Peyer's patch (tissue), 4 donors: ENCODE results near the gene RAPGEFL1. TPM values are rescaled to one million over a fixed set of nuclear protein-coding genes. Genes with fewer than 3 reads are reported as not detected.
"Not testable (repeated sequence)": the region's sequence is repeated elsewhere in the genome, so short reads cannot be mapped to it uniquely, and the experiment has no call there.

Experiments used
- DNase-seq, 3 donors: peaks; one replicate each; pipeline ENCODE4 v3.0.0-alpha.2; 2017 to 2019
- H3K27ac ChIP-seq, 4 donors: fragments of 200-600 bp; sonication (generic); one replicate each; pipeline ENCODE4 v1.5.1; 2016 to 2019
- H3K27me3 ChIP-seq, 2 donors: fragments of 200-600 bp; sonication (generic); one replicate each; pipeline ENCODE4 v1.5.1; 2019
- H3K36me3 ChIP-seq, 3 donors: fragments of 200-600 bp; sonication (generic); one replicate each; pipeline ENCODE4 v1.5.1; 2016 to 2019
- H3K4me1 ChIP-seq, 4 donors: fragments of 200-600 bp; sonication (generic); one replicate each; pipeline ENCODE4 v1.5.1; 2016 to 2019
- H3K4me3 ChIP-seq, 4 donors: fragments of 200-600 bp; sonication (generic); 1 replicate in 3 of 4; 2 replicates in 1 of 4; pipeline ENCODE4 v1.5.1; 2016 to 2019; ENCODE audit warnings: mild to moderate bottlenecking in 1 of 4
- H3K9me3 ChIP-seq, 4 donors: fragments of 200-600 bp; sonication (generic); one replicate each; pipeline ENCODE4 v1.5.1; 2016 to 2019; ENCODE audit warnings: mild to moderate bottlenecking in 1 of 4
- CTCF ChIP-seq, 6 experiments: fragments of 450-650 bp in 4 of 6; fragments of 200-600 bp in 2 of 6; sonication (generic) in 1 of 6; IDR thresholded peaks; one replicate each; pipeline ENCODE4 v1.5.1; 2017 to 2019; ENCODE audit warnings: antibody characterized with exemption in 6 of 6, mild to moderate bottlenecking in 3 of 6, moderate library complexity in 1 of 6
- POLR2A ChIP-seq, 2 donors: fragments of 450-650 bp; IDR thresholded peaks; one replicate each; pipeline ENCODE4 v1.5.1; 2017; ENCODE audit warnings: antibody characterized with exemption in 2 of 2, mild to moderate bottlenecking in 2 of 2, moderate library complexity in 2 of 2
- total RNA-seq, 4 donors: library from RNA; depleted of rRNA; stranded (reverse); fragments of >200 nt; gene quantifications; one replicate each; pipeline ENCODE4 v1.1.0, GENCODE V29; 2016

RAPGEFL1 gene
- total RNA-seq, 4 donors from 2014 or later, result 56.9 to 317 (median 207) TPM

- TF ChIP-seq CTCF (IDR thresholded peaks at IDR 0.05) (no peak), POLR2A (IDR thresholded peaks at IDR 0.05) (no peak)
- H3K4me3 ChIP-seq, result no peak overlapping the region
- H3K9me3 ChIP-seq, result no peaks in the 10 kb centered on the region
- H3K27ac ChIP-seq, result no peak overlapping the region
- peaks cover 0 to 13% (median 0%) of the 10 kb centered on the region in 3 donors for H3K36me3 ChIP-seq
- H3K4me1 ChIP-seq, result peaks cover 0 to 3% (median 0%) of the 10 kb centered on the region in 4 donors
- DNase-seq, result no peak
- H3K27me3 ChIP-seq, result no peaks in the 10 kb centered on the region
These were observed 20.3 kb downstream of the RAPGEFL1 start for GRCh38 chr17:40197550-40197949.

GRCh38 chr17:40197965-40198456 lies 20.7 kb downstream of the RAPGEFL1 start:
- not testable (repeated sequence) for H3K9me3 ChIP-seq, H3K27me3 ChIP-seq, H3K4me1 ChIP-seq, H3K4me3 ChIP-seq, DNase-seq, H3K27ac ChIP-seq, H3K36me3 ChIP-seq

- Histone ChIP-seq H3K4me1 (peaks cover 0 to 6% (median 0%) of the 10 kb centered on the region in 4 donors), H3K27ac (no peak overlapping the region), H3K4me3 (no peak overlapping the region), H3K9me3 (no peaks in the 10 kb centered on the region), H3K27me3 (no peaks in the 10 kb centered on the region), H3K36me3 (peaks cover 0 to 3% (median 0%) of the 10 kb centered on the region in 3 donors)
- TF ChIP-seq POLR2A (IDR thresholded peaks at IDR 0.05) (no peak), CTCF (IDR thresholded peaks at IDR 0.05) (no peak)
- no peak for DNase-seq
These were observed 21.3 kb downstream of the RAPGEFL1 start for GRCh38 chr17:40198576-40198975.

GRCh38 chr17:40203131-40203530 lies 25.9 kb downstream of the RAPGEFL1 start:
- no peak for TF ChIP-seq POLR2A (IDR thresholded peaks at IDR 0.05)
- H3K4me3 ChIP-seq, result no peak overlapping the region
- peaks cover 0 to 15% (median 0%) of the 10 kb centered on the region in 4 donors for H3K4me1 ChIP-seq
- no peaks in the 10 kb centered on the region for H3K36me3 ChIP-seq
- no peak for DNase-seq
- no peaks in the 10 kb centered on the region for H3K27me3 ChIP-seq
- H3K9me3 ChIP-seq, result no peaks in the 10 kb centered on the region
- H3K27ac ChIP-seq, result peak overlapping the region in 1 of 4 donors; percentile 47

GRCh38 chr17:40206193-40206592 lies 28.9 kb downstream of the RAPGEFL1 start:
- H3K4me3 ChIP-seq, H3K27me3 ChIP-seq, H3K36me3 ChIP-seq, H3K9me3 ChIP-seq, DNase-seq, H3K27ac ChIP-seq: not testable (repeated sequence)
- peaks cover 0 to 15% (median 0%) of the 10 kb centered on the region in 4 donors for H3K4me1 ChIP-seq

GRCh38 chr17:40209404-40210093 lies 32.3 kb downstream of the RAPGEFL1 start:
- no peak overlapping the region for H3K27ac ChIP-seq
- H3K36me3 ChIP-seq, result no peaks in the 10 kb centered on the region
- H3K4me1 ChIP-seq, result no peaks in the 10 kb centered on the region
- H3K4me3 ChIP-seq, result no peak overlapping the region
- TF ChIP-seq CTCF (IDR thresholded peaks at IDR 0.05), result no peak
- no peak for TF ChIP-seq POLR2A (IDR thresholded peaks at IDR 0.05)
- no peak for DNase-seq
- H3K9me3 ChIP-seq, result no peaks in the 10 kb centered on the region
- H3K27me3 ChIP-seq, result no peaks in the 10 kb centered on the region

- H3K4me3 ChIP-seq, H3K9me3 ChIP-seq, H3K36me3 ChIP-seq, DNase-seq, H3K27me3 ChIP-seq, H3K4me1 ChIP-seq, H3K27ac ChIP-seq: not testable (repeated sequence)
These were observed 36.6 kb downstream of the RAPGEFL1 start for GRCh38 chr17:40213914-40214313.
